Posterior vena cava (tissue), 2 donors: ENCODE results near the gene A1CF. TPM values are rescaled to one million over a fixed set of nuclear protein-coding genes. Genes with fewer than 3 reads are reported as not detected.

Experiments used
- DNase-seq: peaks from one replicate; pipeline ENCODE4 v3.0.0-alpha.2; 2020; ENCODE audit warnings: low spot score
- intact Hi-C, 2 donors: fragments of 100-400 bp; cut with DNase I; formaldehyde crosslinking; loops; one replicate each; pipeline versions ENCODE4 v1.14.1 to v1.14.2; 2022 to 2023
- total RNA-seq, 2 donors: library from RNA; stranded (reverse); fragmentation: NEBNext Ultra II Directional; extraction: Animal tissue kit (Norgen Biotek cat#: 25700); gene quantifications; one replicate each; pipeline ENCODE4 v1.2.1, GENCODE V29; 2021
- donor health status: DM: yes; HTN: yes; CAD: no.
- donor health status: DM: yes; HTN: yes; CAD: no.

A1CF gene
- total RNA-seq, 2 donors from 2014 or later: not detected

GRCh38 chr10:50874723-50875122, 10.7 kb downstream of the A1CF start:
- intact Hi-C loops: no loop called here
- no peak for DNase-seq

- DNase-seq: no peak
- intact Hi-C loops: no loop called here
Observed at GRCh38 chr10:50866317-50866716, 19.1 kb downstream of the A1CF start.

- intact Hi-C loops: no loop called here
- no peak for DNase-seq
Observed at GRCh38 chr10:50862719-50863118, 22.7 kb downstream of the A1CF start.

GRCh38 chr10:50861370-50861769, 24.1 kb downstream of the A1CF start:
- intact Hi-C loops: no loop called here
- no peak for DNase-seq

- intact Hi-C loops: no loop called here
- DNase-seq: no peak
Observed at GRCh38 chr10:50857579-50857978, 27.8 kb downstream of the A1CF start.

- intact Hi-C loops: no loop called here
- no peak for DNase-seq
Observed at GRCh38 chr10:50855461-50855860, 30.0 kb downstream of the A1CF start.

GRCh38 chr10:50855015-50855414, 30.4 kb downstream of the A1CF start:
- no peak for DNase-seq
- intact Hi-C loops: no loop called here

- DNase-seq: no peak
- intact Hi-C loops: no loop called here
Observed at GRCh38 chr10:50853557-50853956, 31.9 kb downstream of the A1CF start.

GRCh38 chr10:50851884-50852671, 33.3 kb downstream of the A1CF start:
- intact Hi-C loops: no loop called here
- DNase-seq: no peak

GRCh38 chr10:50850578-50851230, 34.7 kb downstream of the A1CF start:
- intact Hi-C loops: no loop called here
- no peak for DNase-seq

- intact Hi-C loops: no loop called here
- no peak for DNase-seq
Observed at GRCh38 chr10:50846753-50847152, 38.7 kb downstream of the A1CF start.

GRCh38 chr10:50837095-50837494, 48.3 kb downstream of the A1CF start:
- intact Hi-C loops: no loop called here
- DNase-seq: no peak

- DNase-seq: no peak
- intact Hi-C loops: no loop called here
Observed at GRCh38 chr10:50832171-50832751, 53.2 kb downstream of the A1CF start.

- DNase-seq: no peak
- intact Hi-C loops: no loop called here
Observed at GRCh38 chr10:50830066-50830465, 55.4 kb downstream of the A1CF start.

- intact Hi-C loops: no loop called here
- no peak for DNase-seq
Observed at GRCh38 chr10:50824782-50825181, 60.6 kb downstream of the A1CF start.

- no peak for DNase-seq
- intact Hi-C loops: no loop called here
Observed at GRCh38 chr10:50823789-50824188, 61.6 kb downstream of the A1CF start.

- intact Hi-C loops: no loop called here
- DNase-seq: no peak
Observed at GRCh38 chr10:50809596-50809995, 75.8 kb downstream of the A1CF start.

GRCh38 chr10:50807851-50808776, 77.3 kb downstream of the A1CF start:
- intact Hi-C loops: no loop called here
- no peak for DNase-seq

GRCh38 chr10:50805981-50806622, 79.3 kb downstream of the A1CF start:
- no peak for DNase-seq
- intact Hi-C loops: no loop called here
